SU-DHL-6 (cell line): ENCODE data around the gene MAP3K20.

Source experiments
- H2AFZ ChIP-seq: fragments of 200-600 bp; sonication (generic); 2 replicates; pipeline ENCODE4 v1.6.1; 2014; ENCODE audit warnings: low read depth, mild to moderate bottlenecking, moderate library complexity, mixed read lengths, antibody characterized with exemption, low read length; ENCODE audit not compliant: severe bottlenecking
- H3F3A ChIP-seq: fragments of 200-600 bp; shearing (Covaris generic); 2 replicates; pipeline ENCODE4 v1.6.0; 2016; ENCODE audit warnings: antibody characterized with exemption, mild to moderate bottlenecking; ENCODE audit not compliant: insufficient read depth
- H3K27ac ChIP-seq: fragments of 200-600 bp; sonication (generic); 2 replicates; pipeline ENCODE4 v1.5.1; 2016; ENCODE audit warnings: low read depth, mild to moderate bottlenecking, low read length, moderate library complexity, mixed read lengths
- H3K27me3 ChIP-seq: fragments of 200-600 bp; sonication (generic), shearing (Covaris generic); 2 replicates; pipeline ENCODE4 v1.6.0; 2014; ENCODE audit warnings: mild to moderate bottlenecking, low read length
- H3K36me3 ChIP-seq: fragments of 200-600 bp; sonication (generic); 2 replicates; pipeline ENCODE4 v1.6.1; 2014; ENCODE audit warnings: mild to moderate bottlenecking, low read length, mixed read lengths
- H3K4me2 ChIP-seq: fragments of 300-600, 200-600 bp; shearing (Covaris generic), sonication (generic); 2 replicates; pipeline ENCODE4 v1.6.0; 2014; ENCODE audit warnings: low read length, low read depth, mild to moderate bottlenecking; ENCODE audit not compliant: poor library complexity, severe bottlenecking
- H3K4me3 ChIP-seq: fragments of 200-600 bp; sonication (generic); 2 replicates; pipeline ENCODE4 v1.5.1; 2014; ENCODE audit warnings: antibody characterized with exemption, low read length, mild to moderate bottlenecking, mixed read lengths; ENCODE audit not compliant: insufficient read depth, poor library complexity, severe bottlenecking
- H3K79me2 ChIP-seq: fragments of 200-600 bp; sonication (generic); 2 replicates; pipeline ENCODE4 v1.6.1; 2014; ENCODE audit warnings: mild to moderate bottlenecking, low read length, moderate library complexity; ENCODE audit not compliant: insufficient read depth
- H3K9ac ChIP-seq: fragments of 200-600 bp; sonication (generic); 2 replicates; pipeline ENCODE4 v1.7.0; 2014; ENCODE audit warnings: mild to moderate bottlenecking, low read length
- H3K9me2 ChIP-seq: fragments of 200-600 bp; sonication (generic); replicated peaks from 2 replicates; pipeline ENCODE4 v1.6.1; 2014; ENCODE audit warnings: low read length; ENCODE audit not compliant: insufficient read depth
- H3K9me3 ChIP-seq: fragments of 200-600 bp; sonication (generic); 2 replicates; pipeline ENCODE4 v1.6.1; 2014; ENCODE audit warnings: low read length, mixed read lengths; ENCODE audit not compliant: insufficient read depth
- H4K20me1 ChIP-seq: fragments of 200-600 bp; sonication (generic); 2 replicates; pipeline ENCODE4 v1.6.1; 2014; ENCODE audit warnings: low read depth, mild to moderate bottlenecking, antibody characterized with exemption, low read length, moderate library complexity, mixed read lengths
- CTCF ChIP-seq: fragments of 200-600 bp; sonication (generic); IDR thresholded peaks from one replicate; pipeline ENCODE4 v1.5.1; 2017; ENCODE audit warnings: antibody characterized with exemption, mild to moderate bottlenecking, low read length, moderate library complexity; ENCODE audit not compliant: insufficient read depth, poor library complexity, severe bottlenecking
- EZH2phosphoT487 ChIP-seq: fragments of 200-600 bp; sonication (generic), shearing (Covaris generic); conservative IDR thresholded peaks from 2 replicates; pipeline ENCODE4 v1.6.1; 2018; ENCODE audit warnings: mild to moderate bottlenecking, antibody characterized with exemption, low read length, moderate library complexity, mixed read lengths

Gene MAP3K20

GRCh38 chr2:173062801-173063200 is 12.8 kb upstream of the MAP3K20 start:
- no peak overlapping the region for H3K9ac ChIP-seq

GRCh38 chr2:173064151-173064805 is 11.4 kb upstream of the MAP3K20 start:
- H3K9me3 ChIP-seq = no peaks in the 10 kb centered on the region
- H3K79me2 ChIP-seq = no peaks in the 10 kb centered on the region
- H3K36me3 ChIP-seq = no peaks in the 10 kb centered on the region
- no peak overlapping the region for H3K4me3 ChIP-seq
- no peak overlapping the region for H3K4me2 ChIP-seq
- H3K27me3 ChIP-seq = no peaks in the 10 kb centered on the region
- H2AFZ ChIP-seq = no peak overlapping the region
- no peaks in the 10 kb centered on the region for H3F3A ChIP-seq
- H3K9me2 ChIP-seq = no peaks in the 10 kb centered on the region
- no peak overlapping the region for H3K9ac ChIP-seq
- H4K20me1 ChIP-seq = no peaks in the 10 kb centered on the region
- TF ChIP-seq CTCF = no peak
- TF ChIP-seq EZH2phosphoT487 = no peak
- H3K27ac ChIP-seq = no peak overlapping the region

More at GRCh38 chr2:173062801-173063200, 12.8 kb upstream of the MAP3K20 start:
- Histone ChIP-seq H4K20me1 (no peaks in the 10 kb centered on the region), H2AFZ (no peak overlapping the region), H3K36me3 (no peaks in the 10 kb centered on the region), H3K27me3 (no peaks in the 10 kb centered on the region), H3F3A (no peaks in the 10 kb centered on the region), H3K4me3 (no peak overlapping the region), H3K9me3 (no peaks in the 10 kb centered on the region), H3K9me2 (no peaks in the 10 kb centered on the region), H3K27ac (no peak overlapping the region), H3K4me2 (no peak overlapping the region), H3K79me2 (no peaks in the 10 kb centered on the region)
- TF ChIP-seq CTCF = no peak

- no peaks in the 10 kb centered on the region for H3K36me3 ChIP-seq
- H3K9me3 ChIP-seq = no peaks in the 10 kb centered on the region
- no peaks in the 10 kb centered on the region for H3K9me2 ChIP-seq
- TF ChIP-seq EZH2phosphoT487 (no peak), CTCF (no peak)
- H3K27me3 ChIP-seq = no peaks in the 10 kb centered on the region
- no peak overlapping the region for H3K4me3 ChIP-seq
- H3F3A ChIP-seq = no peaks in the 10 kb centered on the region
- no peak overlapping the region for H3K4me2 ChIP-seq
- no peaks in the 10 kb centered on the region for H4K20me1 ChIP-seq
- no peak overlapping the region for H3K9ac ChIP-seq
- no peak overlapping the region for H2AFZ ChIP-seq
- H3K27ac ChIP-seq = no peak overlapping the region
- H3K79me2 ChIP-seq = no peaks in the 10 kb centered on the region
These were observed 8.6 kb upstream of the MAP3K20 start for GRCh38 chr2:173066887-173067676.
